NT2/D1 (cell line): ENCODE results near the gene LAMB4.
A peak's percentile ranks its signal among the peaks of the same experiment; 100 is the strongest.

ENCODE experiments used
- DNase-seq: peaks from one replicate; pipeline ENCODE4 v3.0.0-alpha.2; 2011; ENCODE audit warnings: low read depth, low spot score
- H3K27me3 ChIP-seq: 2 replicates; pipeline ENCODE4 v1.6.0; 2011; ENCODE audit warnings: mild to moderate bottlenecking; ENCODE audit not compliant: insufficient read length, insufficient read depth
- H3K36me3 ChIP-seq: 2 replicates; pipeline ENCODE4 v1.6.1; 2011; ENCODE audit warnings: mild to moderate bottlenecking, low read length, mixed read lengths; ENCODE audit not compliant: insufficient read depth, insufficient read length
- H3K4me1 ChIP-seq: 2 replicates; pipeline ENCODE4 v1.5.1; 2011; ENCODE audit not compliant: insufficient read depth, insufficient read length
- H3K4me3 ChIP-seq: 2 replicates; pipeline ENCODE4 v1.5.1; 2011; ENCODE audit warnings: low read depth; ENCODE audit not compliant: insufficient read length
- H3K9ac ChIP-seq: 2 replicates; pipeline ENCODE4 v1.6.0; 2011; ENCODE audit warnings: low read depth; ENCODE audit not compliant: insufficient read length
- H3K9me3 ChIP-seq: 2 replicates; pipeline ENCODE4 v1.5.1; 2011; ENCODE audit warnings: mild to moderate bottlenecking, low read length; ENCODE audit not compliant: insufficient read depth
- SUZ12 ChIP-seq: IDR thresholded peaks from 2 replicates; pipeline ENCODE4 v1.6.1; 2011; ENCODE audit not compliant: insufficient read length, insufficient read depth; ENCODE audit errors: extremely low read depth
- YY1 ChIP-seq: IDR thresholded peaks from 2 replicates; pipeline ENCODE4 v1.6.1; 2011; ENCODE audit not compliant: insufficient read length, insufficient read depth
- ZNF274 ChIP-seq: IDR thresholded peaks from 2 replicates; pipeline ENCODE4 v1.6.1; 2011; ENCODE audit warnings: mild to moderate bottlenecking, low read depth, low read length

The LAMB4 gene

DNA sequence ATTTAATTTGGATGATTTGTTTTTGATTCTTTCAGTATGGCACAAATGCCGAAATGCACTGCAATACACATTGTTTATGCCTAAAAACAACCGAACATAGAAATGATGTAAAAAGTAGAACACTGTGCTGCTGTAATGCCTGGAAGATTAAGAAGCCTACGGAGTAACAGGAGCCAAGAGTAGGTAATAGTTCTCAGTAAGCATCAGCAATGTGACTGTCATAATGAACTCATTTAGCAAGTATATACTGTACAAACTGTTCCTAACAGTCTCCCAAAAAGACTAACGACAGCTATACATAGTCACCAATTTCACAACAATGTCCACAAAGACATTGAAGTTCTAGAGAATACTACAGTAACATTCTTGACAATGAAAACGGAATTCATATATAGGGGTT, 19.0 kb upstream of the LAMB4 start:
- DNase-seq, result no peak
- H3K4me1 ChIP-seq, result no peaks in the 10 kb centered on the region
- no peak overlapping the region for H3K4me3 ChIP-seq
- no peak overlapping the region for H3K9ac ChIP-seq
- no peaks in the 10 kb centered on the region for H3K36me3 ChIP-seq
- no peaks in the 10 kb centered on the region for H3K27me3 ChIP-seq
- no peak for TF ChIP-seq SUZ12
- no peak for TF ChIP-seq YY1
- TF ChIP-seq ZNF274, result no peak
- H3K9me3 ChIP-seq, result no peaks in the 10 kb centered on the region

DNA sequence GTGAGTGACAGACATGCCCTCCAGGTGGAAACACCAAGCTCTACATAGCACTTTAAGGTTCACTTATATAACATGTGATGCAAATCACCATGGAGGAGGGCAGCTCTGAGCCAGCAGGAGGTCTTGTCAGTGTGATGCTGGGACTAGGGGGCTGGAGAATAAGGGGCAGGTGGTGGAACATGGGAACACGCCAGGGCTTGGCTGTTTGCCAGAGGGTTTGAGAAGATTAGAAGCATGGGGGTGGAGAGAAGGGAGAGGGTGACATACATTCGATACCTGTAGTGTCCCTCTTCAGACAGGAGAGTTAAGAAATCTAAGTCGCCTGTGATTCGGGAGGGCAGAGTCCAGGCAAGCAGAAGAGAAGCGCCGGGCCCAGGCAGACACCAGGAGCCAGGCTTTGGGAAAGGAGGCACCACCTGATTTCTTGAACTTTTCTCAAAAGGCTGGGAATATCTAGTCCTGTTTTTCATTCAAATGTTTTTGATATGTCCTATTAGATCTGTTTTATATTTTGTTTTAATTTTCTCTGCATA, 16.9 kb upstream of the LAMB4 start:
- Histone ChIP-seq H3K9ac (no peak overlapping the region), H3K4me3 (no peak overlapping the region), H3K36me3 (no peaks in the 10 kb centered on the region), H3K27me3 (no peaks in the 10 kb centered on the region), H3K9me3 (no peaks in the 10 kb centered on the region), H3K4me1 (no peaks in the 10 kb centered on the region)
- TF ChIP-seq ZNF274, result no peak
- no peak for TF ChIP-seq SUZ12
- no peak for TF ChIP-seq YY1
- DNase-seq, result no peak

DNA sequence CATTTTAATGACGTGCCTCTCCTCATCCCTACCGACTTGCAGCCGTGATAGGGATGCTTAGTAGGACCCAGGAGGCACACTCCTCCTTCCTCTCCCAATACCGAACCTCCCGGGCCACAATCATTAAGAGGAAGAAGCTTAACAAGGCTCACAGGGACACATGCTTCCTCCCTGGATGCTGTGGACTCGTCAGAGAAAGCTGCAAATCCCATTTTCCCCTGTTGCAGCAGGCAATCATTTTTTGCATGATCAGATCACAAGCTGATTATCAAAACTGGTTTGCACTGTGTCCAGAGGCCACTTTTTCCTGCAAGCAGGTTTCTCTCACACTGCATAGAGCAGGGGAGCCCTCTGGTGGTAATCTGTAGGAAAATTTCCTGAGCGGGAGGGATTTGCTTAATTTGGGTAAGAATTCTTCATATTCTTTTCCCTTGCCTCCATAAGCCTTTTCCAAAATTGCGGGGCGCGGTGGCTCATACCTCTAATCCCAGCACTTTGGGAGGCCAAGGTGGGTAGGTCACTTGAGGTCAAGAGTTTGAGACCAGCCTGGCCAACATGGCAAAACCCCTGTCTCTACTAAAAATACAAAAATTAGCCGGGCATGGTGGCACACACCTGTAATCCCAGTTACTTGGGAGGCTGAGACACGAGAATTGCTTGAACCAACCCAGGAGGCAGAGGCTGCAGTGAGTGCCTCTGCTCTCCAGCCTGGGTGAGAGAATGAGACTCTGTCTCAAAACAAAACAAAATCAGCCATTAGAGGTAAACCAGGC, 16.1 kb upstream of the LAMB4 start:
- Histone ChIP-seq H3K4me1 (no peaks in the 10 kb centered on the region), H3K36me3 (no peaks in the 10 kb centered on the region), H3K27me3 (no peaks in the 10 kb centered on the region), H3K9me3 (no peaks in the 10 kb centered on the region), H3K4me3 (peak overlapping the region; percentile 35), H3K9ac (no peak overlapping the region)
- no peak for TF ChIP-seq ZNF274
- no peak for TF ChIP-seq SUZ12
- no peak for TF ChIP-seq YY1
- peak; percentile 72 for DNase-seq

DNA sequence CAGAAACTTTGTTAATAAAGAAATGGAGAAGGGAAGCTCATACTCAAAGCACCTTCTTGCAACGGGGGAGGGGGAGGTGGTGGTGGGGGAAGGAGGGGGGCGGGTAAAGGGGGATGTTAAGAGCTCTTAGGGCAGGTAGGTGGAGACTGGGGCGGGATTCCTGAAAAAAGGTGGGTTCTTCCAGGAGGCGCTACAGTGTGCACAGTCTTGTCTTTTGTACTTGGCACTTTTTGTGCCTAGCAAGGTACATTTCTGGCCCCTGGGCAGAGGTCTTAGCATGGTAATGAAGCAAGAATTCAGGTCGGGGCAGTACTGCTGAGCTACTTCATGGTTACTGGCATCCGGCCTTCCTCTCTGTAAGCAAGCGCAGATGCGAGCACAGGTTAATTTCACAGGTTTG, 15.2 kb upstream of the LAMB4 start:
- Histone ChIP-seq H3K9me3 (no peaks in the 10 kb centered on the region), H3K27me3 (no peaks in the 10 kb centered on the region), H3K36me3 (no peaks in the 10 kb centered on the region), H3K9ac (no peak overlapping the region), H3K4me3 (no peak overlapping the region), H3K4me1 (no peaks in the 10 kb centered on the region)
- no peak for DNase-seq
- TF ChIP-seq YY1, result no peak
- TF ChIP-seq SUZ12, result no peak
- TF ChIP-seq ZNF274, result no peak

DNA sequence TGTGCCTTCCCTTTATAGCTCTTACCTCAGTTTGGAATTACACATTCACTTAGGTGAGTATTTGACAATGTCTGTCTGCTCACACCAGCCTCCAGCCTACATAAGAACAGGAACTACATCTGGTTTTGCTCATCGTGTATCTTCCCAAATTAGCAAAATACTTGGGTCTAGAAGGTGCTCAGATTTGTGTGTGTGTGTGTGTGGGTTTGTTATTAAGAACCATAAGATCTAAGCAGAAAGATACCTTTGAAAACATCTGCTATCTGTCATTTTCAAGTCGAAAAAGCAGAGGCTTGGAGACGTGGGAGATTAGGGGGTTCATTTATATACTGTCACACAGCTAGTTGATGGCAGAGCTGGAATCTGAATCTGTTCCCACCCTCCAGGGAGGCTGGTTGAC, 14.8 kb upstream of the LAMB4 start:
- Histone ChIP-seq H3K4me3 (no peak overlapping the region), H3K36me3 (no peaks in the 10 kb centered on the region), H3K9ac (no peak overlapping the region), H3K27me3 (no peaks in the 10 kb centered on the region), H3K9me3 (no peaks in the 10 kb centered on the region), H3K4me1 (no peaks in the 10 kb centered on the region)
- DNase-seq, result no peak
- no peak for TF ChIP-seq YY1
- no peak for TF ChIP-seq SUZ12
- TF ChIP-seq ZNF274, result no peak

DNA sequence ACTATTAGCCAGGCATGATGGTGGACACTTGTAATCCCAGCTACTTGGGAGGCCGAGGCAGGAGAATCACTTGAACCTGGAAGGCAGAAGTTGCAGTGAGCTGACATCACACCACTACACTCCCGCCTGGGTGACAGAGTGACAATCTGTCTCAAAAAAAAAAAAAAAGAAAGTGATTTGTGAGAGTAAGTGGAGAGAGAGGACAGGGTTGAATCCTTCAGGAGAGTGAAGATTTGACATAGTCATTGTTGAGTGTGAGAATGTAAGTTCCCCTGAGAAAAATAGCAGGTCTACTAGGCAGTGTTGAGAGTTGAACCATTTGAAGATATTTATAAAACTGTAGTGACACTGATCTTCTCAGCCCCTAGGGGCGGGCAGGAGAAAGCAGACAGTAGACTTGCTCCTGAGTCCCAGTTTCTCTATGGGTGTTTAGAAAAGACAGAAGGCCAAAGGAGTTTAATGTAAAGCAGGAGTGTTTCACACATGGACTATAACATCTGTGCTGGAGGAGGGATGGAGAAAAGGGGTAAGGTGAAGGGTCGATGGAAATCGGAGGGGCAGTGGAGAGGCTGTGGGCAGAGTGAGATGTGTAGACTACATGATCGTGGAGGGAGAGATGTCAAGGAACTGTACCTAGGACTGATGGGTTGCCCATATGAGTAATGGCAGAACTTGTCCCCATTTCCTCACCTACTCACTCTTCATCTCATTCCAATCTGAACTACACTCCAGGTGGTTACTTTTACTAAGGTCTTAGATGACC, 13.7 kb upstream of the LAMB4 start:
- H3K36me3 ChIP-seq, result no peaks in the 10 kb centered on the region
- H3K4me3 ChIP-seq, result no peak overlapping the region
- DNase-seq, result no peak
- H3K4me1 ChIP-seq, result no peaks in the 10 kb centered on the region
- no peak overlapping the region for H3K9ac ChIP-seq
- no peaks in the 10 kb centered on the region for H3K9me3 ChIP-seq
- TF ChIP-seq ZNF274, result no peak
- no peak for TF ChIP-seq YY1
- no peak for TF ChIP-seq SUZ12
- no peaks in the 10 kb centered on the region for H3K27me3 ChIP-seq

DNA sequence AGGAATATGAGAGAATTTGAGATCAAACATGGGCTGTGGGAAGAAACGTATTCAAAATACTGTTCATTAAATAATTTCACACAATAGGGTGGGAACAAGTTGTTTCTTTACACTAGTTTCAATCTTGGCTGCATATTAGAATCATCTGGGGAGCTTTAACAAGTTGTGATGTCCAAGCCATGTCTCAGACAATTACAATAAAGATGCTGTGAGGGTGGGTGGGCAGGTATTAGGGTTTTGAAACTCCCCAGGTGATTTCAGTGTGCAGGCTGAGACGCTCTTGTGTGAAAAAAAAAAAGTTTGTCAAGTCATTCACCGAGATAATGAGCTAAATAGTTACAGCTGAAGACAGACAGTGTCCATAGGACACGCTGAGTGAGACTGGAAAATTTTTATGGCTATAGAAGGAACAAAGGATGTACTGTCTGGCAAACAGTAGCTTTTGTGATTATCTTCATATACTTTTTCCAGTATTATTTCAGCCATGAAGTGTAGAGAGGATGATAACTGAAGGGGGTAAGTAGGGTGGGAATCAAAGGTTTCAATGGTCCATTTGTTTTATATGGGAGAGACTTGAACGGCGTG, 12.6 kb upstream of the LAMB4 start:
- no peaks in the 10 kb centered on the region for H3K27me3 ChIP-seq
- H3K9ac ChIP-seq, result no peak overlapping the region
- no peak overlapping the region for H3K4me3 ChIP-seq
- TF ChIP-seq ZNF274, result no peak
- TF ChIP-seq SUZ12, result no peak
- TF ChIP-seq YY1, result no peak
- H3K36me3 ChIP-seq, result no peaks in the 10 kb centered on the region
- DNase-seq, result no peak
- H3K9me3 ChIP-seq, result no peaks in the 10 kb centered on the region
- H3K4me1 ChIP-seq, result no peaks in the 10 kb centered on the region
